ENCODE measurements around the gene HTD2. TPM values are rescaled to one million over a fixed set of nuclear protein-coding genes. Genes with fewer than 3 reads are reported as not detected.

HTD2 gene
- total RNA-seq, 1 donor from 2014 or later = 8.3 TPM

DNA sequence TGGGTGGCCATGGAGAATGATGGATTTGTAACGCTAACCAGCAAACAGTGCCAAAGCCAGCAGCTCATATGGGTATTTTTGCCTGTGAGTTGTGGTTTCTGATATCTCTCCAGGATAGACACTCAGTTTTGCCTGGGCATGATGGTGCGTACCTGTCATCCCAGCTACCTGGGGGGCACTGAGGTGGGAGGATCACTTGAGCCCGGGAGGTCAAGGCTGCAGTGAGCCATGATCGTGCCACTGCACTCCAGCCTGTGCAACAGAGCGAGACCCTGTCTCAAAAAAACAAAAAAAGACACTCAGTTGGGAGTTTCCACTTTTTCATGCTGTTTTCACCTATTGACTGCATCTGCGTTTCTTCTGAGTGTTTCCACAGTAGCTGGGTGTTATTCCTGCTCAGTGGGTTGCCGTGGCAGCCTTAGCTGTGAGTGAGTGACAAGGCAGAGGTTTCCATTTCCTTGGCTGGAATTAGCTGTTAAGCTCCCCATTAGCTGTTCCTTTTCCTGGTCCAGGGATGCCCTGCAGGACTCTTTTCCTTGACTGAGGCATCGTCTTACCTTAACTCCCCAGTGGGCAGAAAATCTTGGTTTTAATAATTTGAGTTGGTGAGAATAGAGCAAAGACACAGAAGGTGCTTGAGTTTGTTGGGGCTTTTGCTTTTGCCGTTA, 14.5 kb upstream of the HTD2 start:
- Mint-ChIP-seq H3K4me3 (no peak overlapping the region), H3K27me3 (ENCODE audit: low read depth) (peaks cover 2% of the 10 kb centered on the region), H3K27ac (no peak overlapping the region), H3K4me1 (no peaks in the 10 kb centered on the region), H3K36me3 (no peaks in the 10 kb centered on the region), H3K9me3 (peaks cover 4% of the 10 kb centered on the region)
- TF ChIP-seq, protein P1, sequence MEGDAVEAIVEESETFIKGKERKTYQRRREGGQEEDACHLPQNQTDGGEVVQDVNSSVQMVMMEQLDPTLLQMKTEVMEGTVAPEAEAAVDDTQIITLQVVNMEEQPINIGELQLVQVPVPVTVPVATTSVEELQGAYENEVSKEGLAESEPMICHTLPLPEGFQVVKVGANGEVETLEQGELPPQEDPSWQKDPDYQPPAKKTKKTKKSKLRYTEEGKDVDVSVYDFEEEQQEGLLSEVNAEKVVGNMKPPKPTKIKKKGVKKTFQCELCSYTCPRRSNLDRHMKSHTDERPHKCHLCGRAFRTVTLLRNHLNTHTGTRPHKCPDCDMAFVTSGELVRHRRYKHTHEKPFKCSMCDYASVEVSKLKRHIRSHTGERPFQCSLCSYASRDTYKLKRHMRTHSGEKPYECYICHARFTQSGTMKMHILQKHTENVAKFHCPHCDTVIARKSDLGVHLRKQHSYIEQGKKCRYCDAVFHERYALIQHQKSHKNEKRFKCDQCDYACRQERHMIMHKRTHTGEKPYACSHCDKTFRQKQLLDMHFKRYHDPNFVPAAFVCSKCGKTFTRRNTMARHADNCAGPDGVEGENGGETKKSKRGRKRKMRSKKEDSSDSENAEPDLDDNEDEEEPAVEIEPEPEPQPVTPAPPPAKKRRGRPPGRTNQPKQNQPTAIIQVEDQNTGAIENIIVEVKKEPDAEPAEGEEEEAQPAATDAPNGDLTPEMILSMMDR (IDR thresholded peaks at IDR 0.05; ENCODE audit: unreplicated experiment) = no peak
- no peak for DNase-seq (ENCODE audit: low spot score in 2 of 2, unreplicated experiment in 2 of 2)

DNA sequence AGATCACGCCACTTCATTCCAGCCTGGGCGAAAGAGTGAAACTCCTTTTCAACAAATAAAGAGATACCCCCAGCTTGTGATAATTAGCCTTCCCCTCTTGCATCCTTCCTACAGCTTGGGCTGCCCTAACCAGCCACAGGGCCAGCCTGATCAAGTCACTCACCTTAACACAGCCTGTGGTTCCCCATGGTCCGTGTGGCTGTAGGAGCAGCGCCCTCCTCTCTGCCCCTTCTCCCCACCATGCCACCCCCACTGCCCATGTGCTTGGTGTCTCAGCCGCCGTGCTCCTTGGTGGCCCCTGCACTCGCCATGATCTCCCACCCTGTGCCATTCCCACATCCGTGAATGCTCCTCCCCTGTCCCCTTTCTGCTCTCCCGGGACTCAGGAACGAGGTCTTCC, 13.5 kb upstream of the HTD2 start:
- Mint-ChIP-seq H3K4me1 (no peaks in the 10 kb centered on the region), H3K27me3 (ENCODE audit: low read depth) (peaks cover 2% of the 10 kb centered on the region), H3K4me3 (no peak overlapping the region), H3K27ac (no peak overlapping the region), H3K36me3 (no peaks in the 10 kb centered on the region), H3K9me3 (peaks cover 4% of the 10 kb centered on the region)
- TF ChIP-seq, protein P1 (IDR thresholded peaks at IDR 0.05; ENCODE audit: unreplicated experiment) = no peak
- no peak for DNase-seq (ENCODE audit: low spot score in 2 of 2, unreplicated experiment in 2 of 2)

DNA sequence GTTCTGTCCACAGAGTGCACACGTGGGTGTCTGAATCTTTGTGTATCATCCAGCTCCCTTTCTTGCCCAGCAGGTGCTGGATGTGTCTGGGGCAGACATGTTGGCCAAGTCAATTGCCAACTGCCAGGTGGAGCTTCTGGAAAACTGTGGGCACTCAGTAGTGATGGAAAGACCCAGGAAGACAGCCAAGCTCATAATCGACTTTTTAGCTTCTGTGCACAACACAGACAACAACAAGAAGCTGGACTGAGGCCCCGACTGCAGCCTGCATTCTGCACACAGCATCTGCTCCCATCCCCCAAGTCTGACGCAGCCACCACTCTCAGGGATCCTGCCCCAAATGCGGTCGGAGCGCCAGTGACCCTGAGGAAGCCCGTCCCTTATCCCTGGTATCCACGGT, 12.8 kb upstream of the HTD2 start:
- TF ChIP-seq, protein P1 (IDR thresholded peaks at IDR 0.05; ENCODE audit: unreplicated experiment) = no peak
- Mint-ChIP-seq H3K4me3 (no peak overlapping the region), H3K36me3 (no peaks in the 10 kb centered on the region), H3K9me3 (peaks cover 4% of the 10 kb centered on the region), H3K4me1 (no peaks in the 10 kb centered on the region), H3K27me3 (ENCODE audit: low read depth) (peaks cover 6% of the 10 kb centered on the region), H3K27ac (no peak overlapping the region)
- no peak for DNase-seq (ENCODE audit: low spot score in 2 of 2, unreplicated experiment in 2 of 2)

DNA sequence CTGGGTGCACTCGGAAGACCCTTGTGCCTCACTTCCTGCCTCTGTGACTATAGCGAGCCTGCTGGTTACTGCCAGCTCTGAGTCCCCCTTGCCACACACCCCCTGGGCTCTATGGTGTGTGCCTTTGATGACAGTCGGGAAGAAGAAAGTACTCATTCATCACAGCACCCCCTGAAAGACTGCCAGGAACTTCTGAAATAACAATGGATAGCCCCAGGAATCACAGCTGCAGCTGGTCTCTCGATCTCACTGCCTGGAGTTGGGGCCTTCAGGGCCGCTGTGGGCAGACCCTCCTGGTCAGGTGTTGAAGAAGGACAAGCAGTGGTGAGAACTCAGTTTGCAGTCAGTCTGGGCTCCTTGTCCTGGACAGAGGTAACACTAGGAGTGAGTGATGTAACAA, 10.1 kb upstream of the HTD2 start:
- TF ChIP-seq, protein P1 (IDR thresholded peaks at IDR 0.05; ENCODE audit: unreplicated experiment) = no peak
- no peaks in the 10 kb centered on the region for H3K4me1 Mint-ChIP-seq
- peaks cover 18% of the 10 kb centered on the region for H3K27me3 Mint-ChIP-seq (ENCODE audit: low read depth)
- H3K9me3 Mint-ChIP-seq = peaks cover 4% of the 10 kb centered on the region
- H3K27ac Mint-ChIP-seq = no peak overlapping the region
- no peak for DNase-seq (ENCODE audit: low spot score in 2 of 2, unreplicated experiment in 2 of 2)
- no peaks in the 10 kb centered on the region for H3K36me3 Mint-ChIP-seq
- no peak overlapping the region for H3K4me3 Mint-ChIP-seq

DNA sequence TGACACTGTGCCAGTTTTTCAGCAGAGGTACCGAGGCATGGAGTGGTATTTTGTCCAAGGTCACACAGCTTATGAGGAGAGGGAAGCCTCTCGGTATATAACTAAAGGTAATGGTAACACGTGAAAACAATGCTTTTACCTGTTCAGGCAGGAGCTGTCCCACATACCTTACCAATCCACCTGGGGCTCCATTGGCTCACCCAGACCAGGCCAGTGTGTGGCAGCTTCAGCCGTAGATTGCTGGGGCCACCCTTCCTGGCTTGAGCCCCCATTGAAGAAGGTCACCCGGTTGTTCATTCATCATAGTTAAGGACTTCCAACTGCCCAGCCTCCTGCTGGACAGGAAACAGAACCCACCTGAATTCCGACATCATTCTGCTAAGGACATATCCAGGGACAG, 9.5 kb upstream of the HTD2 start:
- Mint-ChIP-seq H3K27ac (no peak overlapping the region), H3K4me1 (no peaks in the 10 kb centered on the region), H3K9me3 (peaks cover 4% of the 10 kb centered on the region), H3K36me3 (no peaks in the 10 kb centered on the region), H3K4me3 (no peak overlapping the region), H3K27me3 (ENCODE audit: low read depth) (peaks cover 24% of the 10 kb centered on the region)
- no peak for DNase-seq (ENCODE audit: low spot score in 2 of 2, unreplicated experiment in 2 of 2)
- TF ChIP-seq, protein P1 (IDR thresholded peaks at IDR 0.05; ENCODE audit: unreplicated experiment) = no peak

DNA sequence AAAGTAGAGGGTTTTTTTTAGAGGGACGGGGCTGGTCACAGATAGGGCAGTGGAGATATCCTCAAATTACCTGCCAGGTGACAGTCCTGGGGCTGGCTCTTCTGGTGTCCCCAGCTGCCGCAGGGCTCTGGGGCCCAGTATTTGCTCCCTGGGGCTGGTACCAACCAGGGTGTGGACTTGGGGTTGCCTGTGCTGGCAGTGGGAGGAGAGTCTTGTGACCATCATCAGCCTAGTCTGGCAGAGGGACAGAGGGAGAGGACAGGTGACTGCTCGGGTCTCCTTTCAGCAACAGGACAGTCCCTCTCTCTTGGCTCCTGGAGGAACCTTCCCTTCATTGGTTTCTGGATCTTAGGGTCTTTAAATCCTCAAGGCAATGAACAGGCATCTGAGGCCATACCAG, 8.1 kb upstream of the HTD2 start:
- H3K4me3 Mint-ChIP-seq = no peak overlapping the region
- H3K27ac Mint-ChIP-seq = no peak overlapping the region
- H3K36me3 Mint-ChIP-seq = no peaks in the 10 kb centered on the region
- H3K9me3 Mint-ChIP-seq = peaks cover 4% of the 10 kb centered on the region
- no peak for DNase-seq (ENCODE audit: low spot score in 2 of 2, unreplicated experiment in 2 of 2)
- TF ChIP-seq, protein P1 (IDR thresholded peaks at IDR 0.05; ENCODE audit: unreplicated experiment) = no peak
- no peaks in the 10 kb centered on the region for H3K4me1 Mint-ChIP-seq
- peaks cover 37% of the 10 kb centered on the region for H3K27me3 Mint-ChIP-seq (ENCODE audit: low read depth)
